Activated naive CD8-positive, alpha-beta T cell (primary cell): ENCODE data around the gene FUT6.
"Not testable (repeated sequence)": the region's sequence is repeated elsewhere in the genome, so short reads cannot be mapped to it uniquely, and the experiment has no call there.

ENCODE experiments used
- H3K27ac Mint-ChIP-seq: one replicate; pipeline ENCODE4 v1.8.0; 2021; ENCODE audit warnings: mixed read lengths
- H3K27me3 Mint-ChIP-seq: one replicate; pipeline ENCODE4 v1.8.0; 2021; ENCODE audit warnings: mixed read lengths
- H3K36me3 Mint-ChIP-seq: one replicate; pipeline ENCODE4 v1.8.0; 2021; ENCODE audit warnings: mixed read lengths
- H3K4me1 Mint-ChIP-seq: one replicate; pipeline ENCODE4 v1.8.0; 2021; ENCODE audit warnings: low read depth, mixed read lengths
- H3K4me3 Mint-ChIP-seq: one replicate; pipeline ENCODE4 v1.8.0; 2021; ENCODE audit warnings: mild to moderate bottlenecking, mixed read lengths
- H3K9me3 Mint-ChIP-seq: one replicate; pipeline ENCODE4 v1.8.0; 2021; ENCODE audit warnings: low read depth, mixed read lengths

The FUT6 gene

GRCh38 chr19:5843295-5843927 is 3.9 kb upstream of the FUT6 start:
- H3K4me1 Mint-ChIP-seq, result peaks cover 3% of the 10 kb centered on the region
- no peak overlapping the region for H3K27ac Mint-ChIP-seq
- H3K4me3 Mint-ChIP-seq, result no peak overlapping the region
- H3K36me3 Mint-ChIP-seq, result no peaks in the 10 kb centered on the region
- no peaks in the 10 kb centered on the region for H3K27me3 Mint-ChIP-seq
- H3K9me3 Mint-ChIP-seq, result no peaks in the 10 kb centered on the region

GRCh38 chr19:5841735-5842111 is 2.2 kb upstream of the FUT6 start:
- H3K9me3 Mint-ChIP-seq, H3K36me3 Mint-ChIP-seq, H3K4me3 Mint-ChIP-seq, H3K27me3 Mint-ChIP-seq, H3K27ac Mint-ChIP-seq, H3K4me1 Mint-ChIP-seq: not testable (repeated sequence)

- peaks cover 8% of the 10 kb centered on the region for H3K4me1 Mint-ChIP-seq
- no peaks in the 10 kb centered on the region for H3K9me3 Mint-ChIP-seq
- no peaks in the 10 kb centered on the region for H3K27me3 Mint-ChIP-seq
- H3K4me3 Mint-ChIP-seq, result no peak overlapping the region
- no peaks in the 10 kb centered on the region for H3K36me3 Mint-ChIP-seq
- no peak overlapping the region for H3K27ac Mint-ChIP-seq
Observed at GRCh38 chr19:5838353-5839064, 993 bp downstream of the FUT6 start.

GRCh38 chr19:5837761-5838352 is 1.6 kb downstream of the FUT6 start:
- Mint-ChIP-seq H3K27ac (no peak overlapping the region), H3K4me1 (peaks cover 8% of the 10 kb centered on the region), H3K9me3 (no peaks in the 10 kb centered on the region), H3K36me3 (no peaks in the 10 kb centered on the region), H3K4me3 (no peak overlapping the region), H3K27me3 (no peaks in the 10 kb centered on the region)

- Mint-ChIP-seq H3K36me3 (no peaks in the 10 kb centered on the region), H3K27me3 (no peaks in the 10 kb centered on the region), H3K27ac (no peak overlapping the region), H3K4me1 (peaks cover 3% of the 10 kb centered on the region), H3K4me3 (no peak overlapping the region), H3K9me3 (no peaks in the 10 kb centered on the region)
Observed at GRCh38 chr19:5832527-5833216, 6.8 kb downstream of the FUT6 start.

GRCh38 chr19:5832061-5832460 is 7.4 kb downstream of the FUT6 start:
- no peaks in the 10 kb centered on the region for H3K36me3 Mint-ChIP-seq
- peaks cover 3% of the 10 kb centered on the region for H3K4me1 Mint-ChIP-seq
- H3K4me3 Mint-ChIP-seq, result no peak overlapping the region
- H3K27me3 Mint-ChIP-seq, result no peaks in the 10 kb centered on the region
- no peaks in the 10 kb centered on the region for H3K9me3 Mint-ChIP-seq
- no peak overlapping the region for H3K27ac Mint-ChIP-seq

GRCh38 chr19:5831159-5831558 is 8.3 kb downstream of the FUT6 start:
- H3K27ac Mint-ChIP-seq, result no peak overlapping the region
- no peak overlapping the region for H3K4me3 Mint-ChIP-seq
- H3K9me3 Mint-ChIP-seq, result no peaks in the 10 kb centered on the region
- H3K36me3 Mint-ChIP-seq, result no peaks in the 10 kb centered on the region
- H3K4me1 Mint-ChIP-seq, result peaks cover 9% of the 10 kb centered on the region
- H3K27me3 Mint-ChIP-seq, result no peaks in the 10 kb centered on the region

- H3K27me3 Mint-ChIP-seq, result no peaks in the 10 kb centered on the region
- H3K4me3 Mint-ChIP-seq, result peak overlapping the region; percentile 68
- no peaks in the 10 kb centered on the region for H3K9me3 Mint-ChIP-seq
- H3K4me1 Mint-ChIP-seq, result peaks cover 9% of the 10 kb centered on the region
- H3K36me3 Mint-ChIP-seq, result no peaks in the 10 kb centered on the region
- H3K27ac Mint-ChIP-seq, result no peak overlapping the region
Observed at GRCh38 chr19:5829567-5830310, 9.8 kb downstream of the FUT6 start.

GRCh38 chr19:5828661-5829566 is 10.6 kb downstream of the FUT6 start:
- Mint-ChIP-seq H3K27me3 (no peaks in the 10 kb centered on the region), H3K4me3 (peak overlapping the region; percentile 97), H3K27ac (peak overlapping the region; percentile 98), H3K9me3 (no peaks in the 10 kb centered on the region), H3K4me1 (peaks cover 9% of the 10 kb centered on the region), H3K36me3 (no peaks in the 10 kb centered on the region)

GRCh38 chr19:5827891-5828660 is 11.4 kb downstream of the FUT6 start:
- peaks cover 9% of the 10 kb centered on the region for H3K4me1 Mint-ChIP-seq
- H3K9me3 Mint-ChIP-seq, result no peaks in the 10 kb centered on the region
- peak overlapping the region; percentile 97 for H3K4me3 Mint-ChIP-seq
- H3K27ac Mint-ChIP-seq, result peak overlapping the region; percentile 98
- no peaks in the 10 kb centered on the region for H3K27me3 Mint-ChIP-seq
- H3K36me3 Mint-ChIP-seq, result no peaks in the 10 kb centered on the region

- Mint-ChIP-seq H3K27ac (peak overlapping the region; percentile 86), H3K27me3 (no peaks in the 10 kb centered on the region), H3K9me3 (no peaks in the 10 kb centered on the region), H3K4me3 (peak overlapping the region; percentile 81), H3K36me3 (no peaks in the 10 kb centered on the region), H3K4me1 (peaks cover 9% of the 10 kb centered on the region)
Observed at GRCh38 chr19:5827342-5827890, 12.1 kb downstream of the FUT6 start.

GRCh38 chr19:5826531-5827341 is 12.8 kb downstream of the FUT6 start:
- H3K36me3 Mint-ChIP-seq, result no peaks in the 10 kb centered on the region
- peak overlapping the region; percentile 81 for H3K4me3 Mint-ChIP-seq
- no peaks in the 10 kb centered on the region for H3K9me3 Mint-ChIP-seq
- H3K27ac Mint-ChIP-seq, result peak overlapping the region; percentile 86
- H3K27me3 Mint-ChIP-seq, result no peaks in the 10 kb centered on the region
- H3K4me1 Mint-ChIP-seq, result peaks cover 9% of the 10 kb centered on the region
